Activated T-helper 1 cell treated with Interleukin-2 at 50 U/mL for 16 hours (primary cell): ENCODE results near the gene MAN2B2.

Experiments
- DNase-seq: peaks from one replicate; pipeline ENCODE4 v3.0.0-alpha.2; 2020; ENCODE audit warnings: low read depth

The MAN2B2 gene

DNA sequence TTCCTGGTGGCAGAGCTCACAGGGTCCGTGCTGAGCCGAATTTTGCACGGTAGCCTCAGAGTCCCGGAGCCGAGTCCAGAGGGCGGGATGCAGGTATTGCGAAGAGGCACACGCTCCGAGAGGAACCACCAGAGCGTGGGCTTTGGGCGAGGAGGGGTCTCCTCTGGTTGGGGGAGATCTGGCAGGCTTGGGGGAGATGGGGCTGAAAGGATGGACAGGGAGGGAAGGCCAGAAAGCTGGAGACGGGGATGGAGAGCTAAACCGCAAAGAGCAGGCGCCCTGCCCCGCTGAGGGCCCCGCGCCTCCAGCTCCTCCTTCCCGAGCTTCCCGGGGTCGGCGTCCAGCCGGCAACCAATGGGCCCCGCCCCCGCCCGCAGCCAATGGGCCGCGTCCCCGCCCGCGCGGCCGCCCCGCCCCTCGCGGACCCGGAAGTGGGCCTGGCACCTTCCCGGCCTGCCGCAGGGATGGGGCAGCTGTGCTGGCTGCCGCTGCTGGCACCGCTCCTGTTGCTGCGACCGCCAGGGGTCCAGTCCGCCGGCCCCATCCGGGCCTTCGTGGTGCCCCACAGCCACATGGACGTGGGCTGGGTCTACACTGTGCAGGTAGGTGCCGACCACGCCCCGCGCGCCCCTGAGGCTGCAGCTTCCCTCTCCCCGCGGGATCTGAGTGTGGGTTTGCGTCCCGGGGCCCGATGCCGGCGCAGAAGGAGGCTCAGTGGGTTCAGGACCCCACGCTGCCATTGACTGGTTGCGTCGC is at the start of gene MAN2B2:
TSS of gene MAN2B2 (plus strand) at position 443 of the 756 bp plus-strand sequence. CDS start at position 465, 22 bp downstream.
- DNase-seq, result peak; percentile 78

DNA sequence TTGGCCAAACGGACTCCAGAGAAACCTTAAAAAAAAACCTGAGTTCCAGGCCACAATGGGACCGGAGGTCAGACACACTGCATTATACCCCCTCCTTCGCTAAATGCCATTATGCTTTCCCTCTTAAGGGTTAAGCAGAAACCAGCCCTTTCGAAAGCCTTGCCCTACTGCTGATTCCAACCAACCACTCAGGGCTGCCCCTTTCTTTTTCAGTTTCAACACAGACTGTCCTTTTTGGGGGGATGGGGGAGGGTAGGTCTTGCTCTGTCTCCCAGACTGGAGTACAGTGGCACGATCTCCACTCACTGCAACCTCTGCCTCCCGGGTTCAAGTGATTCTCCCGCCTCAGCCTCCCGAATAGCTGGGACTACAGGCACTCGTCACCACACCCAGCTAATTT is 49.5 kb upstream of the MAN2B2 start:
- DNase-seq, result no peak

DNA sequence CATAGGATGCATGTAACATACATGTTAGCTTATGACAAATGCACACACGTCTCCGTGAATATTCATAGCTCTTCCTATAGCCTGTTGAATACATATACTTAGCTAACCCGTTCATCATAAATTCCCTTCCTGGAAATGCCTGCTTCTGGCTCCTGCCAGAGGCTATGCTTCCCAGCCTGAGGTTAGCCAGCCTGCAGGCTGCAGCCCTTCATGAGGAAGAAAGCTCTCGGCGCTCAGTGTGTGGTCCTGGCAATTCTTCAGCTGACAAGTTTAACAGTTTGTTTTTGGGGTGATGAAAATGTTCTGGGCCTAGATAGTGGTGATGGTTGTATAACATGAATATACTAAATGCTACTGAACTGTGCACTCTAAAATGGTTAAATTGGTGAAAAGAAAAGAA is 48.8 kb upstream of the MAN2B2 start:
- no peak for DNase-seq

DNA sequence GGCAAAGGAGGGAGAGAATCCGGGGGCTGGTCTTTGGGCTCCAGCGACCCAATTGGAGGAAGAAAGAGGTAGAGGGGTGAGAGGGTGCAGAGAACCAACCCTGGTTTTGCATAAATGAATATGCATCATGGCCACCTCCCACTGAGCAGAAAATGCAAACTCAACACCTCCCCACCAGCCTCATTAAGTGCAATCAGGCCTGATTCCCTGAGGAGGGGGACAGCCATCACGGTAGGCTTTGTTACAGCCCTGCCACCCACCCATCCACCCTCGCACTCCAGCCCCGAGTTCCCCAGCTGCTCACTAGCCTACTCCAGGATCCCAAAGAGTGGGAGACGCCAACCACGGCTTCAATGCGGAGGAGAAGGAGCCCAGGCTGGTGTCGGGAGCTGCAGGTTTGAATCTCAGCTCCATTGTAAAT is 48.3 kb upstream of the MAN2B2 start:
- DNase-seq, result no peak

DNA sequence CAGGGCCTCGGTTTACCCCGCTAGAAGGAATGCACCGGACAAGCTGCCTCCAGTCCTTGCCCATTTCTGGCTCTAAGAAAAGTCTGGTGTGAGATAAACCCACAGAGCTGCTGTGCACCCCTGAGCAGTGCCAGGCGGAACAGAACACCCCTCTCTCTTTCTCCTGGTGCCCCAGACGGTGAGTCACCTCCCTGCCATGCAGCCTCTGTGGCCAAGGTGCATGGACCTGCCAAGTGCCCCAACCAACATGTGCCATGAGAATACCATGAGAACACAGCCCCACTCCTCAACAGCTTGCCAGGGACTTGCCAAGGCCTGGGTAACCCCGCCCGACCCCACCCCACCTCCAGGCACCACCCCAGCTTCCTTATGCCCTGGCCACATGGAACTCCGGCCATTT is 47.7 kb upstream of the MAN2B2 start:
- DNase-seq, result no peak

DNA sequence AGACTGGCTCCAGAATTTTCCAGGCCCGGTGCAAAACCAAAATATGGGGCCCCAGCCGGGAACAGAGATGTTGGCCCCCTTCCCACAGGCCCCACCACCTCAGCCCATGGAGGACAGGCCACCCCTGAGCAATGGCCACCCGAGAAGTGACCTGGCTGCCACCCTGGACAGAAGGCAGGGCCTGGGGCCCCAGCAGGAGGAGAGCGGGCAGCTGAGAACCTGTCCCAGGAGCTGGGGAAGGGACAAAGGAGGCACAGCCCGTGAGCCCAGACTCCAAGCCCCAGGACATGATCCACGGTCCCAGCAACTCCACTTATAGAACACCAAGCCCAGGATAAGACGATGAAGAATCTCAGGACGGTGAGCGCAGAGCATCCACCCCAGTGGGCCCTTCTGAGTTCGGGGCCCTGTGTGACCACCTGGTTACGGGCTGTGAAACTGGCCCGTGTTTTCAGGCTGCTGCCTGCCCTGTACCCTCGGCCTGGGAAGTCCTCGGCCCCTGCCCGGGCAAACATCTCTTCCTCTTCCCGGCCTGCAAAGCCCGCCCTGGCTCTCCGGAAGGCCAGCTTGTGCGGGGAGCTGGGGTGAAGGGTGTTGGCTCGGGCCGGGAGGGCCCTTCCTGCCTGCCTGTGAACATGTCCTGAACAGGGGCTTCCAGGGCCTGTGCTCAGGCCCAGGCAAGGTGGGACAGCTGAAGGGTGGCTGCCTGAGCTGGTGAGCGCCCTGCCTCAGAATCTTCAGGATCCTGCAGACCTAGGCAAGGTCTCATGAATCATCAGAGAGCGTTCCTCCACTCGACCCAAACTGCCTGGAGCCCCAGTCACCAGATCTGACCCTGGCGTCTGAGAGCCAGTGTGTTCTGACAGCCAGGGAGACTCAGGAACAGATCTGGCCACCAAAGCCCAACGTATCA is 47.0 kb upstream of the MAN2B2 start:
- DNase-seq, result no peak

DNA sequence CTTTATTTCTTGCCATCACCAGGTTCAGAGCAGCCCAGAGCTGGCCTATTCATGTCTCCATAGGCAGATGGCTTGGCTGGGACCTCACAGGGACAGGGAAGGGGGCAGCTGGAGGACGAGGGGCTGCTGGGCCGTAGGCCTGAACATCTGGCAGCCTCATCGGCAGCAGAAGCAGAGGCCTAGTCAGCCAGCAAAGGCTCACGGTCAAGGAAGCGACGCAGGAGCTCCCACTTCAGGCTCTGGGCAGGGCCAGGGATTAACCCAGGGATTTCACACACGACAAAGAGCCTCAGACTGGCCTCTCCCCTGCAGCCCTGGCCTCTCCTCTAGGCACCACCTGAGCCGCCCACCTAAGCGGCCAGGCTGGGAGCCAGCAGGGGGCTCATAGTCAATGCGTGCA is 46.0 kb upstream of the MAN2B2 start:
- DNase-seq, result no peak

DNA sequence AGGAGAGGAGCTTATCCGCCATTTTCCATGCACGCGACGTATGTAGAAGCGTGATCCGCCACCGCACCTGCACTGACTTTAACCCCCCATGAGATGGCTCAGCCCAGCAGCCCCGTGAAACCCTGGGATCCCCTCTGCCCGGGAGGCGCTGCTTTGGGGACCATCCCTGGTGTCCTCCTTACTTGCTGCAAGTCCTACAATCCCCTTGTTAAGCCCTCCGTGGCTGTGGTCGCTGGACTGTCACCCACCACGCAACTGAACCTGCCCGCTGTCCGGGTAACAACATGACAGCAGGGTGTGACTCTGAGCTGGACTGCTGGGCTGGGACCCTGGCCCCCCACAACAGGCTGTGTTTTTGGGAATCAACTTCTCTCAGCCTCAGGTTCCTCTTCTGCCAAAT is 44.7 kb upstream of the MAN2B2 start:
- DNase-seq, result no peak

DNA sequence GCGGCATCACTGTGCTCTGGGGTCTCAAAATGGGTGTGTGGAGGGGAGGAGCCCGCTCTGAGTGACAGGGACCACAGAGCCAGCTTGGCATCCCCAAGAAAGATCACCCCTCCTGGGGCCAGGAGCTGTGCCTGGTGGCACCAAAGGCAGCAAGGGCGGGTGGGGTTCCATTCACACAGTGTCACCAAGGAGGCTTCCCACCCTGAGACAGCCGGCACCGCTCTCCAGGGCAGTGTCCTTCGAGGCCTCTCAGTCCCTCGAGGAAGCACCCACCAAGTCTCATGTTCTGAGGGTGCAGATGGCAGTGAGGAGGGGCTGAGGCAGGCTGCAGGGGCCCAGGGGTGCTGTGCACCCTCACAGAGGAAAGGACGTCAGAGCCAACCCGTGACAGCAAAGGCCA is 44.0 kb upstream of the MAN2B2 start:
- DNase-seq, result no peak

DNA sequence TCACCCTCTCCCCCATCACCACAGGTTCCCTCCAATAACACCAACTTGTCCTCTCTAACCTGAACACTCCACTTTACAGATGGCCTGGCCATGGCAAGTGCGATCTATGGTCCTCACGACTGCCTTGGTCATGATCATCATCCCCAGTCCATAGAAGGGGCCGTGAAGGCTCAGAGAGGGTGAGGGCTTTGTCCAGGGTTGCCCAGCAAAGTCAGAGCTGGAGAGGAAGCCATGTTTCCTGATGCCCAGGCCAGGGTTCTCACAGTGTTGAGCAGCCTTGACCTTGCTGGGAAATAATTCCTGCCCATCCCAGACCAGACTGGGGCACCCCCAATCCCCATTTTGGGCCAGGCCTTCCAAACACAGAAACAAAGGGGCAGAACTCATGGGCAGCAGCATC is 42.9 kb upstream of the MAN2B2 start:
- no peak for DNase-seq

DNA sequence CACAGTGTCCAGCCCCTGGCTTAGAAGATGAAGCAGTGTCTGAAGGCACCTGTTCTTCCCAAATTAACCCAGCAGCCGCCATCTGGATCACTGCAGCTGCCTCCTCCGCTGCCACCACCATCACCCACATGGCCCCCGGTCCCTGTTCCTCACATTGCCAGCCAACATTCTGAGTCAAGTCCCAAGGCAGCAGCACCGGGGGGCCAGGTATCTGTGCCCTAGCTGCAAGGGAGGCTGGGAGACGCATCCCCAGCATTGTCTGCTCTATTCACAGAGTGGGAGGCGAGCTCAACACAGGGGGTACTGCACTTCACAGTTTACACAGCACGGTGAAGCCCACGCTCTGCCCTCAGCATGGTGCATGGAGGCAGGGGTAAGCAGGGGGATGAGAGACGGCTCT is 42.3 kb upstream of the MAN2B2 start:
- DNase-seq, result no peak

DNA sequence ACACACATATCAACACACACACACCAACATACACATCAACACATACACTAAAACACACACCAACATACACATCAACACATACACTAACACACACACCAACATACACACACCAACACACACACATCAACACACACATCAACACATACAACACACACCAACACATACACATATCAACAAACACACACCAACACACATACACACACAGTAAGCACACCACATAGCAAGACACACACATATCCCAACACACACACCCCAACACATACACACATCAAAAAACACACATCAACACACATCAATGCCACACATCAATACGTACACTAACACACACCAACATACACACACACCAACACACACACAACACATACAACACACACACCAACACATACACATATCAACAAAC is 40.9 kb upstream of the MAN2B2 start:
- no peak for DNase-seq

DNA sequence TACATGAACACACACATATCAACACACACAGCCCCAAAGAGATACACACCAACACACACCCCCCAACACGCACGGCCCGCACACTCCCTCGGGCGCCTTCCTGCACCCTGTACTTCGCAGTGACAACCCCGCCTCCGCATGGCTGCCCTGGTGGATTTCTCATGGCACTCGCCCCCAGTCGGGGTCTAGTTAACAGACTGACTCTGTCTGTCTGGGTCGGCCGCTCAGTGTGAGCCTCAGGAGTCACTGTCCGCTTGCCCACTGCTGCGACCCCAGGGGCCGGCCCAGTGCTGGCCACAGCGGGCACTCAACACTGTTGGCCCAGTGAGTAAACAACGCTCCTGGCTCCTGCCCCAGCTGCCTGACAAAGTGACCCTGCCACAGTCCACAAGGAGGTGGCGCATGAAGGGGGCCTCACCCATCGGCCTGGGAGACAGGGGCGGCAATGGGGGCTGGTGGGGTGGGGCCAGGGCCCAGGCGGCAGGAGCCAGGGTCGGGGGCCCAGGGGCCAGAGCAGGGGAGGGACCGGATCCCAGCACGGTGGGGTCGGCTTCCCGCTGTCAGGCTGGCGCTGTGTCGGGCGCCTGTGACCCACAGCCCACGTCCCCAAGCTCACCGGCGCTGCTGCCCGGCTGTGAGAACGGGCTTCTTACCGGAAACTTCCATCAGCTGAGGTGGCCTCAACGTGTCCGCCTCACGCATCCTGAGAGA is 40.2 kb upstream of the MAN2B2 start:
- no peak for DNase-seq

DNA sequence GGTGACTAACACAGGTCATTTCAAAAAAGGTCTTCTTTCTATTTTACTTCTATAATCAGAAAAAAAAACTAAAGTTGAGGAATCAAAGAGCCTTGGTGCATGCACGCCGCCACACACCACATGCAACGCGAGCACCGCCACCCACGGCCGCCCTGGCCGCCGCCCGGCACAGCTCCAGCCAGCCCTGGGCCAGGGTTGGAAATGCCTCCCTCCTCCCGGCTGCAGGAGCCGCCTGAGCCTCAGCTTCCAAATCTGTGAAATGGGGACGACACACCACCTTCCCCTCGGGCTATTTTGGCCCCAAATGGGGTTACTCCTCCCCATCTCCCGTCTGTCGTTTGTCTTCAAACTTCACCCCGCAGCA is 39.7 kb upstream of the MAN2B2 start:
- no peak for DNase-seq

DNA sequence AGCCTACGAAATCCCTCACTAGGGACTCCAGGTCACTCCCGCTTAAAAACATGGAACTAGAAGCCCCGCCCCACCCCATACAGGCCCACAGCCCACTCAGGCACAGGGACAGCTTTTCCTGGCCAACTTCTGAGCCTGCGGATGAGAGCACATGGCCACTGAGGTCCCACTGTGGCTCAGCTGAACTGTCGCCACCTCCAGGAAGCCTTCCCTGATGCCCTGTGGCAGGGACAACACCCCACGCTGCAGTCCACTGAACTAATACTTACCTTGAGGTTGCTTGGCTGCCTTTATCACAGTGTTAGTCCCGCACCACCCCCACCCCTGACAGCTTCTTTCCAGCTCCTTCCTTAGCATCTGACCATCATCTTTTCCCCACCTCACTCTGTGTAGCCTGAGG is 39.3 kb upstream of the MAN2B2 start:
- no peak for DNase-seq

DNA sequence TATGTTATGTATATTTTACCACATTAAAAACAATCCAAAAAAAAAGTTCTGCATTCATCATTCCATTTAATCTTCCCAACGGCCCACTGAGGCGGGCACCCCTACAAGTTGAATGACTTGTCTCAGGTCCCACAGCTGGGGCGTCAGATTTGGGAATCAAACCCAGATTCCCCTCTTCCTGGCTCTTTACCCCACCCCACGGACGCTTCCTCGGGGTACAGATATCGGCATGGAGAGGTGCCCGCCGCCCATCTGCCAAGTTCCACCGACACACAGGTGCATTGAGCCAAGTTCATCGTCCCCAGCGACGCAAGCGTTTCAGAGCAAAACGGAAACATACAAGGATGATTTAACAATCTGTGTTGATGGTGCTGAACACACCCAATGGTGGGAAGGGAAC is 36.9 kb upstream of the MAN2B2 start:
- no peak for DNase-seq

DNA sequence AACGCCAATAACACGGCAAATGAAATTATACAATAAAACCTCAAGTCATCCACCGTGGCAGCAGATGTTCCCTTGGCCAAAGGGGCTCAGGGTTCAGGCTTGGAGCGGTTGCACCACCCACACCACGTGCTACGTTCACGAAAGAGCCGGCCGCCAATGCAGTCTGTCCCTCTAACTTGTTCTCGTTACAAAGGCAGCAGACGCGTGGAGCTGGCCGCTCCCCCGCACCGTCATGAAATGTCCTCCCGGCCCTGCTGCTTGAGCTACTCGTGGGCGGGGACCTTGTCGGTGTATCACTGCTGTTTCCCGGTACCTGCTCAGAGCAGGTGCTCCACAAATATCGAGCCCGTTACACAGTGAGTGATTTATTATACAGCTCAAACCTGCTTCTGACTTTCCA is 36.4 kb upstream of the MAN2B2 start:
- DNase-seq, result no peak

DNA sequence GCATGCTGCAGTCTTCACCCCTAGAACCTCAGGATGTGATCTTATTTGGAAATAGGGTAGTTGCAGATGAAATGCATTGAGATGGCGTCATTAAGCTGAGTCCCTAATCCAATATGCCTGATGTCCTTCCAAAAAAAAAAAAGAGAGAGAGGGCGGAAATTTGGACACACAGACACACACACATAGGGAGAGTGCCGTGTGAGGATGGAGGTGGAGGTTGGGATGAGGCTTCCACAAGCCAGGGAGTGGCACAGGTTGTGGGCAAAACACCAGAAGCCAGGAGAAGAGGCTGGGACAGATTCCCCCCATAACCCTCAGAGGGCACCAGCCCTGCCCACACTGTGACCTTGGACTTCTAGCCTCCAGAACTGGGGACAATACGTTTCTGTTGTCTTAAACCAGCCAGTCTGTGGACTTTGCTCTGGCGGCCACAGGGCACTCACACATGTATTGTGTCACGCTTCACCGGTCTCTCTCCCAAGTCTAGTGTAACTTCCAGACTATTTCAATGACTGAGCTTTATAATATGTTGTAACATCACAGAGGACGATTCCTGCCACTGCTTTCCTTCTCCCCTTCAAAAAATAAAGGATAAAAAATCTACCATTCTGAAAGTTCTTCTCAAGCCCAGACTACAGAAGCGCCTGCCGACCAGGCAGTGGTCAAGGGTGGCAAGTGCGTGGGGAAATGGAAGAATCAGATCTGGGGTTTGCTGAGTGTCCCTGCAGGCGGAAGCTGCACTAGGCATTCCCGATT is 35.8 kb upstream of the MAN2B2 start:
- no peak for DNase-seq

DNA sequence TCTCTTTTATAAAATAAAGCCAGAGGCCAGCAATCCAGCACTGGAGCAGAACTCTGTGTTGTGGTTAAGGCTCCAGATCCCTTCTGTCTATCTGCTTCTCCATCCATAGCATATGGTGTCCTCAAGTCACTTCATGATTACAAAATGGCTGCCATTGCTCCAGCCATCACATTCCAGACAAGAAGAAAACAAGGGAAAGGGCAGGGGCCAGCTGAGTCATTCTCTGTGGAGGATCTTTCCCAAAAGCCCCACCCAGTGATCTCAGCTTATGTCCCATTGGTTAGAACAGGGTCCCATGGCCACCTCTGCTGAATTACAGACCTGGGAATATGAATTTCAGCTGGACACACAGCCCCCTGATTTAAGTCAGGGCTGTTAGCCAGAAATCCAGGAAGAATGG is 34.1 kb upstream of the MAN2B2 start:
- DNase-seq, result no peak

DNA sequence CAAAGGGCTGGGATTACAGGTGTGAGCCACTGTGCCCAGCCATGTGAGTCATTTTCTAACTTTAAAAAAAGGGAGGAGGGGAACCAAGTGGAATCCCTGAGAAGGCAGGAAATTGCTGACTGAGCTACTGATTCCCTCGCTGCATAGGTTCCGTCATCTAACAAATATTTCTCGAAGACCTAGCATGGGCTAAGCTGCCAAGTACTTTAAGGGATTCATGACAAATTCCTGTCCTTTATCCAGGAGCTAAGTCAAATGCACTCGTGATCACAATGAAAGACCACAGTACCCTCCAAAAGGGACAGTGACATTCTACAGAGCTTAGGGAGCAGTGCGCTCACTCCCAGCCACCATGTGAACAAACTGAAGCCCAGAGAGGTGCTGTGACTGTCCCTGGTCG is 33.2 kb upstream of the MAN2B2 start:
- DNase-seq, result no peak

DNA sequence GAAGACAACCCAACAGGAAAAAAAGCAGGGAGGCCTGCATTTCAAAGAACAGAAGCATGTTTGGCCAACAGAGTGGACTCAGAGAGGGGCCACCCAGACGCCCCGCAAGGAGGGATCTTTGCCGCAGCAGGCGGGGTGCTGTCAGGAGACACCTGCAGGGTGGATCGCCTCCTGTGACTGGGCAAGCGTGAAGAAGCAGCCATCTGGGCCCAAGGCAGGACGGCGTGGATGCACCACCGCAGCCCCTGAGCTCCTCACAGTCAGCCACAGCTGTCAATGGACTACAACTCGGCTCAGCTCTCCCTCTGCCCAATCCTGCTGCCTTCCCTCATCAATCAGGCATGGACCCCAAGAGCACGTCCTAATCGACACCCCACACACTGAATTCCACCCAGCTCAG is 32.0 kb upstream of the MAN2B2 start:
- DNase-seq, result no peak

DNA sequence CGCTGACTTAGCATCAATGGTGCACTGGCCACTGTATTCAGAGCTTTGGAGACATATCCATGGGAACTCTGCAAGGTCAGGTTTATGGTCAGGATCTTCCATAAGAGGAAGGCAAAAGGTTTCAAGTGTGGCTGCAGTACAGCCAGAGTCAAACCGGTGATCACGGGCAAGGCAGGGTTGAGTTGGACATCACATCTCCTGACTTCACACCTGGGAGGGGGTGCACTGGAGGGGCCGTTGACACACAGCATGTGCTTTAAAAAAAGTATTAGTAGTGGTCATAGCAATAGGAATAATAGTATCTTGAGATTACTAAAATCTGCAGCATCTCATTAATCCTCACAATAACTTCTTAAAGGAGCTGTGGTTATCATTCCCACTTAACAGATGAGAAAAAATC is 28.9 kb upstream of the MAN2B2 start:
- no peak for DNase-seq
